Measurements from ENCODE around the gene CPEB3. TPM values are rescaled to one million over a fixed set of nuclear protein-coding genes. Genes with fewer than 3 reads are reported as not detected.

The CPEB3 gene
- polyA plus RNA-seq, 2 of the 4 experiments (the other 2 are of a cell fraction) = 0.37 to 0.41 TPM

GRCh38 chr10:92011560-92012214, 279.2 kb downstream of the CPEB3 start:
- no peak overlapping the region for H3K4me3 ChIP-seq
- 34% methylated on average over 2 of the region's 2 CpGs for WGBS (ENCODE audit: missing lambda C conversion rate)
- TF ChIP-seq FOSL2 (IDR thresholded peaks at IDR 0.05) (peak; percentile 84), FOSL2 (CRISPR knock-in tag; IDR thresholded peaks at IDR 0.05) (peak; percentile 92), E2F6 (IDR thresholded peaks at IDR 0.05; ENCODE audit: borderline replicate concordance, low read depth) (peak; percentile 32; the same call in 1 of the 2 replicates), HOXA7 (CRISPR knock-in tag; IDR thresholded peaks at IDR 0.05) (no peak), ATOH8 (CRISPR knock-in tag; IDR thresholded peaks at IDR 0.05; ENCODE audit: low read depth) (no peak), ZFP36 (IDR thresholded peaks at IDR 0.05; ENCODE audit: borderline replicate concordance, partially characterized antibody) (no peak), NPAS2 (CRISPR knock-in tag; IDR thresholded peaks at IDR 0.05; ENCODE audit: borderline replicate concordance) (no peak), ZC3H11A (IDR thresholded peaks at IDR 0.05) (no peak), HOXB13 (CRISPR knock-in tag; IDR thresholded peaks at IDR 0.05; ENCODE audit: low read depth) (no peak), HOXB5 (CRISPR knock-in tag; IDR thresholded peaks at IDR 0.05) (no peak), MAFK (IDR thresholded peaks at IDR 0.05; ENCODE audit: partially characterized antibody) (peak; percentile 28), HDAC2 (IDR thresholded peaks at IDR 0.05) (no peak), ESRRA (IDR thresholded peaks at IDR 0.05; ENCODE audit: borderline replicate concordance, low read length) (no peak), TP53 (CRISPR knock-in tag; IDR thresholded peaks at IDR 0.05) (no peak), SMC3 (IDR thresholded peaks at IDR 0.05) (no peak), POLR2A (IDR thresholded peaks at IDR 0.05; ENCODE audit: low read length) (no peak), JUNB (IDR thresholded peaks at IDR 0.05) (peak; percentile 69)
- TF ChIP-seq, protein P1, sequence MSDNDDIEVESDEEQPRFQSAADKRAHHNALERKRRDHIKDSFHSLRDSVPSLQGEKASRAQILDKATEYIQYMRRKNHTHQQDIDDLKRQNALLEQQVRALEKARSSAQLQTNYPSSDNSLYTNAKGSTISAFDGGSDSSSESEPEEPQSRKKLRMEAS (IDR thresholded peaks at IDR 0.05) = peak; percentile 62
- ChIA-PET POLR2A (interaction anchor here (0.7 kb wide), 1 partner anchor 88 kb away, joined by 4 read pairs; the partner anchor contains the start of gene BTAF1), CTCF (no interaction called here)
- H3K4me1 ChIP-seq = peaks cover 9% of the 10 kb centered on the region
- H3K9me3 ChIP-seq = no peaks in the 10 kb centered on the region
- DNase-seq (ENCODE audit: low read depth in 1 of 2, low spot score in 1 of 2) (peak; percentile 57 to 62), ATAC-seq (peak; percentile 97 to 99), FAIRE-seq (peak; percentile 81)
- H3K4me2 ChIP-seq = peak overlapping the region; percentile 40
- H3K27ac ChIP-seq = peak overlapping the region in 1 of 2 experiments; percentile 47; a peak in 2 of 6 replicates

GRCh38 chr10:92010047-92010735, 280.7 kb downstream of the CPEB3 start:
- H3K9me3 ChIP-seq = no peaks in the 10 kb centered on the region
- TF ChIP-seq CHD4 (IDR thresholded peaks at IDR 0.05; ENCODE audit: borderline replicate concordance) = no peak
- TF ChIP-seq E2F6 (IDR thresholded peaks at IDR 0.05; ENCODE audit: borderline replicate concordance, low read depth) = no peak
- TF ChIP-seq ZNF302 (CRISPR knock-in tag; IDR thresholded peaks at IDR 0.05) = no peak
- no peak for TF ChIP-seq ZSCAN20 (CRISPR knock-in tag; IDR thresholded peaks at IDR 0.05)
- no peak for TF ChIP-seq FOSL2 (IDR thresholded peaks at IDR 0.05)
- no peak for TF ChIP-seq FOSL2 (CRISPR knock-in tag; IDR thresholded peaks at IDR 0.05)
- TF ChIP-seq RAD21 (conservative IDR thresholded peaks at IDR 0.05 in 1 of 2, IDR thresholded peaks at IDR 0.05 in 1 of 2) = no peak
- POLR2A ChIA-PET = no interaction called here
- FAIRE-seq = no peak
- CTCF ChIA-PET = interaction anchor here (1.2 to 1.4 kb wide), 2 partner anchors 16 to 97 kb away, joined by 3 to 4 read pairs; no protein-coding TSS in a partner anchor
- no peak for DNase-seq (ENCODE audit: low read depth in 1 of 2, low spot score in 1 of 2)
- H3K4me2 ChIP-seq = no peak overlapping the region
- H3K27ac ChIP-seq = no peak overlapping the region
- peaks cover 9% of the 10 kb centered on the region for H3K4me1 ChIP-seq
- ATAC-seq = no peak
- H3K4me3 ChIP-seq = no peak overlapping the region
